Measurements from ENCODE around the gene PGBD1. TPM values are rescaled to one million over a fixed set of nuclear protein-coding genes. Genes with fewer than 3 reads are reported as not detected.

Gene PGBD1
- total and polyA plus RNA-seq, 2 experiments from 2014 or later: 3.1 to 6.2 TPM

DNA sequence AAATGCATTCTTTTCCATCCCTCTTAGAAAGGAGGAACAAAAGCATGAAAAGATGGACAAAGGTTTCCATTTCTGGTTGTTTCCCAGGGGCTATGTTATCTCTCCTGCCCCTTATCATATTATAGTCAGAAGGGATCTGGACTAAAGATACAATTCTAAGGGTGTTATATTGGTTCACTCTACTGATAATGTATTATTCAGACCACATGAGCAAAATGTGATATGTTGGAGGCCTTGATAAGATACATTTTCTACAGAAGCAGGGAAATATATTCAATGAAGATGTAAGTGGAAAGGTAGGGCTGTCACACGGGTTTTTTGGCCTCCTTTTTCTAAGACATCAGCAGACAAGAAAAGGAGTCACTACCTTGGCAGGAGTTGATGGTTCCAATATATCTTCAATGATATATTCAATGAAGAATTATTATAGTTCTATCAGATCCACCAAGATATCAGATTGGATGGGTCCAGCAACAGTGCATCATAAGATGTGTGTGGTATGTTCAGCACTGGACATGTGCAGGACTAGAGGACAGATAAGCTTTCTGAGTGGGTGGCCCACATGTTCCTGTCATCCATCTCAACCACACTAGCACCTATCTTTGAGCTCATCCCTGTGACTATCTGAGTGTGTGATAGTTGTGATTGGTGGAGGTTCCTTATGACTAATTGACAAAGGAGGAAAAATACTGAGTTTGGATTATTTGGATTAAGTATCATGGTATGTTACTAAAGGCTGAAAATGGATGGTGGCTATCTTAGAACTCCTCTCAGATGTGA, 62.7 kb downstream of the PGBD1 start:
- WGBS (ENCODE audit: low lambda C conversion rate, missing lambda C conversion rate): 64% methylated on average over 1 of the region's 1 CpG
- no peak for TF ChIP-seq EZH2 (IDR thresholded peaks at IDR 0.05; ENCODE audit: borderline replicate concordance)
- TF ChIP-seq CTCF (IDR thresholded peaks at IDR 0.05; ENCODE audit: poor library complexity): no peak

DNA sequence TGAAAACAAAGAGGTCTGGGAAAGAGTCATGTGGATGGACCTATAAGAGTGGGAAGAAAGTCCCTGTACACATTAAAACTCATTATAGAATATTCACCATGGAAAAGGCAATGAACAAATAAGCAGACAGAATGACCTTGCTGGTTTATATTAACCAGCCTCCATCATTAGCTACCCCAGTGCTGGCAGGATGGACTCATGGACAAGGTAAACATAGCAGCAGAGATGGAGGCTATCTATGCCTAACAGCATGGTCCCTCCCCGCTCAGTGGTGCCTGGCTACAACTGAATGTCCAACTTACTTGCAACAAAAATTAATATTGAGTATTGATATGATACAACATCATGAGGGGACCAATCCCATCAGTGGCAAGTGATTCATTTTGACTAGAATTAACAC, 63.8 kb downstream of the PGBD1 start:
- Histone ChIP-seq H3K79me2 (peaks cover 1% of the 10 kb centered on the region), H3K36me3 (replicated peaks; ENCODE audit: insufficient read depth, low read depth) (no peaks in the 10 kb centered on the region), H3K27me3 (peaks cover 8% of the 10 kb centered on the region), H3K27ac (no peak overlapping the region), H3K9me3 (ENCODE audit: low read depth) (no peaks in the 10 kb centered on the region), H4K20me1 (ENCODE audit: insufficient read depth, poor library complexity, severe bottlenecking) (no peaks in the 10 kb centered on the region), H3K9me2 (replicated peaks; ENCODE audit: insufficient read depth) (no peaks in the 10 kb centered on the region), H2AFZ (no peak overlapping the region), H3K4me1 (ENCODE audit: insufficient read depth) (no peaks in the 10 kb centered on the region), H3K4me3 (no peak overlapping the region), H3K4me2 (no peak overlapping the region)
- no peak for DNase-seq (ENCODE audit: low spot score)
- 78% methylated on average over 1 of the region's 1 CpG for WGBS (ENCODE audit: low lambda C conversion rate, missing lambda C conversion rate)
- no peak for TF ChIP-seq CTCF (IDR thresholded peaks at IDR 0.05; ENCODE audit: poor library complexity)
- TF ChIP-seq EZH2phosphoT487 (IDR thresholded peaks at IDR 0.05; ENCODE audit: low read depth, severe bottlenecking, unreplicated experiment): no peak
- no peak for TF ChIP-seq EZH2 (IDR thresholded peaks at IDR 0.05; ENCODE audit: borderline replicate concordance)

More for the DNA sequence above, 62.7 kb downstream of the PGBD1 start:
- Histone ChIP-seq H3K4me3 (no peak overlapping the region), H3K36me3 (replicated peaks; ENCODE audit: insufficient read depth, low read depth) (no peaks in the 10 kb centered on the region), H3K4me2 (no peak overlapping the region), H4K20me1 (ENCODE audit: insufficient read depth, poor library complexity, severe bottlenecking) (no peaks in the 10 kb centered on the region), H3K4me1 (ENCODE audit: insufficient read depth) (no peaks in the 10 kb centered on the region), H3K79me2 (no peaks in the 10 kb centered on the region), H3K27me3 (peaks cover 8% of the 10 kb centered on the region), H3K9me3 (ENCODE audit: low read depth) (no peaks in the 10 kb centered on the region), H3K27ac (no peak overlapping the region), H3K9me2 (replicated peaks; ENCODE audit: insufficient read depth) (no peaks in the 10 kb centered on the region), H2AFZ (no peak overlapping the region)
- no peak for DNase-seq (ENCODE audit: low spot score)

- Histone ChIP-seq H3K27ac (no peak overlapping the region), H3K4me2 (no peak overlapping the region), H3K79me2 (peaks cover 21% of the 10 kb centered on the region), H3K27me3 (peaks cover 8% of the 10 kb centered on the region), H3K9me3 (ENCODE audit: low read depth) (no peaks in the 10 kb centered on the region), H4K20me1 (ENCODE audit: insufficient read depth, poor library complexity, severe bottlenecking) (no peaks in the 10 kb centered on the region), H3K4me1 (ENCODE audit: insufficient read depth) (peaks cover 11% of the 10 kb centered on the region), H3K36me3 (replicated peaks; ENCODE audit: insufficient read depth, low read depth) (no peaks in the 10 kb centered on the region), H3K9me2 (replicated peaks; ENCODE audit: insufficient read depth) (no peaks in the 10 kb centered on the region), H3K4me3 (no peak overlapping the region), H2AFZ (no peak overlapping the region)
- 35% methylated on average over 2 of the region's 2 CpGs for WGBS (ENCODE audit: low lambda C conversion rate, missing lambda C conversion rate)
- no peak for DNase-seq (ENCODE audit: low spot score)
- TF ChIP-seq EZH2 (IDR thresholded peaks at IDR 0.05; ENCODE audit: borderline replicate concordance) (no peak), CTCF (IDR thresholded peaks at IDR 0.05; ENCODE audit: poor library complexity) (no peak), EZH2phosphoT487 (IDR thresholded peaks at IDR 0.05; ENCODE audit: low read depth, severe bottlenecking, unreplicated experiment) (no peak)
Measured at GRCh38 chr6:28347119-28347518, 65.7 kb downstream of the PGBD1 start.

All from hepatocyte (in vitro differentiated cells).